NCI-H2081 treated with DMSO at 0.1 percent for 48 hours (cell line): Measurements from ENCODE around the gene RPL27.
"Not testable (repeated sequence)": the region's sequence is repeated elsewhere in the genome, so short reads cannot be mapped to it uniquely, and the experiment has no call there.

Source experiments
- DNase-seq: peaks from one replicate; lab custom pipeline; 2025; lab: John Stamatoyannopoulos, UW

The RPL27 gene

GRCh38 chr17:42993913-42994312 is 4.3 kb upstream of the RPL27 start:
- not testable (repeated sequence) for DNase-seq

DNA sequence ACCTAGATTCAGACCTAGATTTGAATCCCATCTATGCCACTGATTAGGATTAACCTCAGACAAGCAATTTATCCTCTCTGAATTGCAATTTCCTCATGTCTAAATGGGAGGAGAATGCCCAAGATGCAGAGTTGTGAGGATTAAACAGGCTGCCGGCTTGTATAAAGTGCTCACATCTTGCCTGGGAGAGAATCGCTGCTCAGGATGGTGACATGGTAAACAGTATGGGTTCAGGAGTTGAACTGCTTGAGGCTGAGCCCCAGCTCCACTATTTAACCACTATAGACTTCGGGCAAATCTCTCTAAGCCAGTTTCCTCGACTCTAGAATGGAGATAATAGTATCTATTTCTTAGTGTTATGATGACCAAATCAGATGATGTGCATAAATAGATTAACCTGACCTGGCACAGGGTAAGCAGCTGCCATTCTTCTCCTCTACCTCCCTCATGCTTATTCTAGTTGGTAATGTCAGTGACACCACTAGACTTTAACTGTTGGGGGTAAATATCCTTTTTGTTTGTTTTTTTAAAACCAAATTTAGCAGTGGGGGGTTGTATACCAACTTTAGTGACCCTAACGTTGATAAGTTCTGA is 732 bp upstream of the RPL27 start:
- DNase-seq: no peak

GRCh38 chr17:42999003-42999525 is 845 bp downstream of the RPL27 start:
- DNase-seq: no peak

DNA sequence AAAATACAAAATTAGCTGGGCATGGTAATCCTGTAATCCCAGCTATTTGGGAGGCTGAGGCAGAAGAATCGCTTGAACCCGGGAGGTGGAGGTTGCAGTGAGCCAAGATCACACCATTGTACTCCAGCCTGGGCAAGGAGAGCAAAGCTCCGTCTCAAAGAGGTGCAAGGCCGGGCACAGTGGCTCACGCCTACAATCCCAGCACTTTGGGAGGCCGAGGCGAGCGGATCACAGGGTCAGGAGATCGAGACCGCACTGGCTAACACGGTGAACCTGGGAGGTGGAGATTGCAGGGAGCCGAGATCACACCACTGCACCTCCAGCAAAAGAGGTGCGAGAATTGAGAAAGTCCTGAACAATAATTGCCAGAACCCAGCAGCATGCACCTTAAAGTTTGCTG is 2.7 kb downstream of the RPL27 start:
- not testable (repeated sequence) for DNase-seq

DNA sequence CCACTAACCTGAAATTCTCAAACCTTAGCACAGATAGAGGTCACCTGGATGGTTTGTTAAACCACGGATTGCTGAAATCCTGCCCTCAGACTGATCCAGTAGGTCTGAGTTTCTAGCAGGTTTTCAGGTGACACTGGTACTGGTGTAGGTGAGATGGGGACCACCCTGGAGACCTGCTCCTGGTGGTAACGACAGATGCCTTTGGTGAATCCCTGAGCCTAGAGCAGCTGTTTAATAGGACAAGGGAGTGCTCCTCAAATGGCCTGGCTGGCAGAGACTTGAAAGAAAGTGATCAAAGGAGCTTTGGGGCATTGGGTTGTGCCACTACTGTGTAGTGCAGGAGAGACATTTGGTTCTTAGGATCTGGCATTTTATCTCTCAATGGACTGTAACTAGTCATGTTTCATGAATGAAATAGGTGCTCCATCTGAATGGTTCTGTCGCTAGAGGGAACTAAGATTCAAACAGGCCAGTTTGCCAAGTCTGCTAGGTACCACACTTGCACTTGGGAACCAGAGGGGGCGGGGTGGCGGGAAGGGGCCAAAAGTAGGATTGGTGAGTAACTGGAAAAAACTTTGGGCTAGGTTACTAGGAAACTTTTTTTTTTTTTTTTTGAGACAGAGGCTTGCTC is 5.4 kb downstream of the RPL27 start:
- no peak for DNase-seq

GRCh38 chr17:43006639-43007551 is 8.7 kb downstream of the RPL27 start, which contains the start of gene IFI35:
Gene IFI35, plus strand, starts transcription at chr17:43006784. Its CDS starts 164 bp downstream, at chr17:43006948.
- DNase-seq: peak; percentile 35

GRCh38 chr17:43010667-43011308 is 12.6 kb downstream of the RPL27 start:
- no peak for DNase-seq

DNA sequence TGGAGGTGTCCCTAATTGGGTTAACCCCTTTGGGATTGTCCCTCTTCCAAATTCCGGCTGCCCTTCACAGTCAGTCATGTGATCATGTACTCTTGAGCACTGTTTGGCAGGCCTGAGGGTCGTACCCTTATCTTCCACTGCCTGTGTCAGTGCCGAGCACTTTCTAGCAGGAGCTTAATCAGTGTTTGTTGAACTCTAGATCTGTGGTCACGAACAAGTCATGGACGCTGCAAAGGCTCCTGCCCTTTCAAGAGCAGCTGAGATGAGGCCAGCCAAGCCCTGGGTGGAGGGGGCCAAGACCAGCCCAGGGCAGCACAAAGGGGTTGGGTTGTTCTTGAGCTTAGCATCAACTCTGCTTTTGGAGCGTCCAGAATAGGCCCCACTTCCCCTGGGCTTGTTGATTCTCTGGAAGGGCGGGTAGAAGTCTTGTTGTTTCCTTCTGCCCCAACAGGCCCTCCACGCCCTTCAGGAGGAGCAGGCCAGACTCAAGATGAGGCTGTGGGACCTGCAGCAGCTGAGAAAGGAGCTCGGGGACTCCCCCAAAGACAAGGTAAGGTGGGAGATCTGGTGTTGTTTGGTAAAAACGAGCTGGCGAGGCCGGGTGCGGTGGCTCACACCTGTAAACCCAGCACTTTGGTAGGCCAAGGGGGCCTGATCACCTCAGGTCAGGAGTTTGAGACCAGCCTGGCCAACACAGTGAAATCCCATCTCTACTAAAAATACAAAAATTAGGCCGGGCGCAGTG is 13.7 kb downstream of the RPL27 start:
- DNase-seq: no peak

- no peak for DNase-seq
Observed at GRCh38 chr17:43013296-43013695, 15.1 kb downstream of the RPL27 start.

GRCh38 chr17:43014020-43014648 is 15.9 kb downstream of the RPL27 start:
- no peak for DNase-seq

DNA sequence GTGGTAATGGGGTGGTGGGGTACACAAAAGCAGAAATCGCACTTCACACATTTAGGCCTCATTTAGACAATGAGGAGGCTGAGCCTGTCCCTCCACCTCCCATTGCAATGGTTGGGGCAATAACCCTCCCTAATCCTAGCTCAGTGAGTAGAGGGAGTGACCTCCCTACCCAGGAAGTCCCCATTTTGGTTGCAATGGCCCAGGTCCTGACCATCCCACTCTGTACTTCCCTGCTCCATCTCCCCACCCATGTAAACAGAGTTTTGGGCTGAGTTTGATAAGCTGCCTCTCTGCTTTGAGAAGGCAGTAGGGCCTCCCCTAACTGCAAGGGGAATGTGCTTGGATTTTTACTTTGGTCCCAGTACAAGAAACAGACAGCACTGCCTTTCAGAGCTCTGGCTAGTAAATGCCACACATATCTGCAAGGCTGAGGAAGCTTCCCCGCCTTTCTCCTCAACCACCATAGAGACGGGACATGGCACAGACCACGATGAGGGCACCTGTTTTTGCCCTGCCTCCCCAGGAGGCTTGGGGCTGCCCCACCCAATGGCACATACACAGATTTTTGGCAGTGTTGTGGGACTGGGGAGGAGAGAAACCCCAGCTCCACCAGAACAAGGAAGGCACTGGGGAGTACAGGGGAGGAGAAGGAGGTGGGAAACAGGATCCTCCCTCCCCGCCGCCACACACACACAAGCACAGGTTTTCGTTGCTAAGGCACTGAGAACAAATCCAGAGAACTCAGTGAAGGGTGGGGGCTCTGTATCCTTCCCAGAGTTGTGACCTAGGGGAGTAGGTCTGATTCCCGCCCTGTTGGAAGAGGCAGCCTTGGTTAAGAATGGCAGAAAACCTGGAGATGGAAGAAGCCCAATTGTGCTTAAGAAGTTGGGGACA is 16.7 kb downstream of the RPL27 start:
- DNase-seq: no peak

GRCh38 chr17:43015579-43015978 is 17.4 kb downstream of the RPL27 start:
- DNase-seq: no peak

GRCh38 chr17:43016216-43016615 is 18.0 kb downstream of the RPL27 start:
- no peak for DNase-seq

GRCh38 chr17:43018008-43018853 is 20.0 kb downstream of the RPL27 start:
- DNase-seq: peak; percentile 8

DNA sequence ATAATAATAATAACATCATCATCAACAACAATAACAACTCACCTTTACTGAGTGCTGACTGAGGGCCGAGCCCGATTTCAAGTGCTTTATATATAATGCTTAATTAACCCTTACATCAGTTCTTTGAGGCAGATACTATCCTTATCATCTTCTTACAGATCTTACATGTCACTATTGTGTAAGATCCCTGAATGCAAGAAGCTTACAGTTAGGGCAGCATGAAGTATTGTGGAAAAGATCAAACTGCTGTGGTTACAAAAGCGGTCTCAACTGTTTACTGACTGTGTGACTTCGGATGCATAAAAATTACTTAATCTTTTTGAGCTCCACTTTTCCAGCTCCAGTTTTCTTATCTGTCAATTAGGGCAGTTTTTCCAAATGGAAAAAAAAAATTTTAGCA is 20.7 kb downstream of the RPL27 start:
- no peak for DNase-seq

GRCh38 chr17:43019418-43019817 is 21.2 kb downstream of the RPL27 start:
- DNase-seq: no peak

GRCh38 chr17:43020030-43020621 is 21.9 kb downstream of the RPL27 start:
- DNase-seq: no peak
